T-cell (primary cell): ENCODE measurements around the gene ASXL3. TPM values are rescaled to one million over a fixed set of nuclear protein-coding genes. Genes with fewer than 3 reads are reported as not detected.

Experiments
- ATAC-seq, 4 experiments: fragments of 200-7000 bp in 3 of 4; fragments of 150-1000 bp in 1 of 4; cut with Tn5 transposase; replicated peaks in 1 of 4; 1 replicate in 3 of 4; 2 replicates in 1 of 4; pipeline ENCODE4 v1.10.0; 2021; ENCODE audit warnings: moderate library complexity in 3 of 4, mild to moderate bottlenecking in 2 of 4, moderate number of reproducible peaks in 1 of 4
- CTCF ChIA-PET, 2 donors: fragments of 300-600 bp; sonication (Branson Sonifier 250); formaldehyde crosslinking; loops; one replicate each; lab custom pipeline; 2022; ENCODE audit warnings: antibody characterized with exemption in 2 of 2; lab: Charles Lee
- POLR2A ChIA-PET, 2 donors: fragments of 300-600 bp; sonication (Branson Sonifier 250); formaldehyde crosslinking; loops; one replicate each; lab custom pipeline; 2022; ENCODE audit warnings: antibody characterized with exemption in 2 of 2; lab: Charles Lee
- DNase-seq, 35 experiments: peaks; one replicate each; pipeline versions ENCODE4 v3.0.0 to v3.0.0-alpha.2; 2013 to 2023
- H3K27ac ChIP-seq: one replicate; pipeline ENCODE4 v1.5.1; 2013; ENCODE audit warnings: low read length
- H3K27me3 ChIP-seq, 2 experiments: replicated peaks in 1 of 2; 1 replicate in 1 of 2; 2 replicates in 1 of 2; pipeline versions ENCODE4 v1.6.1 to v1.7.0; 2013; ENCODE audit warnings: low read length in 1 of 2, mixed read lengths in 1 of 2; ENCODE audit not compliant: control insufficient read depth in 2 of 2, insufficient read depth in 2 of 2; ENCODE audit errors: extremely low read depth in 1 of 2
- H3K36me3 ChIP-seq, 2 donors: 1 replicate in 1 of 2; 2 replicates in 1 of 2; pipeline versions ENCODE4 v1.6.1 to v1.7.0; 2013; ENCODE audit warnings: low read length in 1 of 2; ENCODE audit not compliant: control insufficient read depth in 2 of 2, insufficient read depth in 1 of 2; ENCODE audit errors: extremely low read depth in 1 of 2
- H3K4me1 ChIP-seq, 2 experiments: 1 replicate in 1 of 2; 2 replicates in 1 of 2; pipeline versions ENCODE4 v1.6.1 to v1.7.0; 2013; ENCODE audit warnings: low read length in 2 of 2, mixed read lengths in 1 of 2; ENCODE audit not compliant: insufficient read depth in 2 of 2, control insufficient read depth in 1 of 2; ENCODE audit errors: extremely low read depth in 1 of 2
- H3K4me3 ChIP-seq, 2 donors: 1 replicate in 1 of 2; 2 replicates in 1 of 2; pipeline versions ENCODE4 v1.5.1 to v1.7.0; 2013; ENCODE audit warnings: mild to moderate bottlenecking in 2 of 2, low read length in 1 of 2, moderate library complexity in 1 of 2; ENCODE audit not compliant: control insufficient read depth in 1 of 2; ENCODE audit errors: extremely low read depth in 1 of 2
- H3K9me3 ChIP-seq: 2 replicates; pipeline ENCODE4 v1.7.0; 2013
- H3K27ac Mint-ChIP-seq, 2 donors: one replicate each; pipeline ENCODE4 v1.8.0; 2020 to 2021; ENCODE audit warnings: mild to moderate bottlenecking in 2 of 2, mixed read lengths in 2 of 2
- H3K27me3 Mint-ChIP-seq, 2 donors: one replicate each; pipeline ENCODE4 v1.8.0; 2021 to 2022; ENCODE audit warnings: mixed read lengths in 2 of 2
- H3K36me3 Mint-ChIP-seq: one replicate; pipeline ENCODE4 v1.8.0; 2021; ENCODE audit warnings: mixed read lengths
- H3K4me1 Mint-ChIP-seq, 3 donors: one replicate each; pipeline ENCODE4 v1.8.0; 2020 to 2022; ENCODE audit warnings: mixed read lengths in 3 of 3, mild to moderate bottlenecking in 1 of 3
- H3K4me3 Mint-ChIP-seq, 3 donors: one replicate each; pipeline ENCODE4 v1.8.0; 2020 to 2022; ENCODE audit warnings: mild to moderate bottlenecking in 3 of 3, mixed read lengths in 3 of 3, moderate library complexity in 3 of 3
- H3K9me3 Mint-ChIP-seq, 3 donors: one replicate each; pipeline ENCODE4 v1.8.0; 2020 to 2022; ENCODE audit warnings: mixed read lengths in 3 of 3
- WGBS: methylation state at CpG from one replicate; pipeline ENCODE4 v1.1.5; 2013; ENCODE audit warnings: missing lambda C conversion rate; ENCODE audit not compliant: insufficient coverage; 5-methylcytosine and 5-hydroxymethylcytosine counted together
- total RNA-seq, 35 experiments: library from RNA in 6 of 35; stranded (reverse) in 6 of 35; fragments of 120-200 nt in 1 of 35; gene quantifications; one replicate each; pipeline versions ENCODE4 v1.2.1 to v1.2.4 and lab custom pipeline; 2013 to 2026

Gene ASXL3
- total RNA-seq, 5 donors from 2014 or later (not counting 1 experiment from before 2014, with no cell fraction given): not detected

DNA sequence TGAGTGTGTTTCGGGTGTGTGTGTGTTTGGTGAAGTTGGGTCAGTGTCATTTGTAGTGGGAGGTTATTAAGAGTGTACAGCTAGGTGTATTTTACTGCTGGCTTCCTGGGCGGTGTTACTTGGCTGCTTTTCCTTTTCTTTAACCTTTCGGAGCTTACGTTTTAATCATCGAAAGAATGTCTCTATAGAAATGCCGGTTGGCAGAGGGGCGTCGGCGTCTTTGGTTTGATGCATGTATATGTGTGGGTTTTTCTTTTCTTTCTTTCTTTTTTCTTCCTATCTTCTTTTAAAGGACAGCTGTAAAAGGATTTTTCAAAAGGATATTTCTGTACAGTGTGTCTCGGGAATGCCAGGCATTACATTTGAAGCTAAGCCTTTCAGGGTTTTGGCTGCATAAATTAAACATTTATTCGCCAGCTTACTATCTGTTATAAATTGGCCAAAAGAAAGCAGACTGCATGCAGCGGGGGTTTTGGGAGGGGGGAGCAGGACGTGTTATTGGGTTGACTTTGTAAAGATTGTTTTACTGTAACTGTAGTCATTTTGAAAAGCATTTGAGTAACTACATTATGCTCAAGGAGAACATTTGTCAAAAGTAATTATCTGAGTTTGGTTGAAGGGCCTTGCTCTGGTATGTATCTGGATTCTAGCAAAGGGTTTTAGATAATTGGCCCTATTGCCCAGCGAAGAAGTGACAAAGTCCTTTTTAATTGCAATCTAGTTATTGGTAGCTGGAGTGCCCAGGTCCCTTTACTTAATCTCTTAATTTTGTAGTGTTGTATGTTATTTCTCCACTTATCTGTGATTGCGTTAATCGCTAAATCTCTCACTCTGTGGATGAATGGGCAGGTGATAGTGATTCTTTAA lies 1.6 kb downstream of the ASXL3 start:
- ChIA-PET CTCF (no interaction called here), POLR2A (no interaction called here)
- Histone ChIP-seq H3K4me1 (peaks cover 0 to 3% of the 10 kb centered on the region in 2 experiments), H3K4me3 (no peak overlapping the region), H3K9me3 (no peaks in the 10 kb centered on the region), H3K27ac (no peak overlapping the region), H3K36me3 (no peaks in the 10 kb centered on the region), H3K27me3 (peaks cover 2 to 12% of the 10 kb centered on the region in 2 experiments)
- H3K4me1 Mint-ChIP-seq: peaks cover 4 to 6% (median 4%) of the 10 kb centered on the region in 3 donors
- no peak overlapping the region for H3K27ac Mint-ChIP-seq
- H3K27me3 Mint-ChIP-seq: peaks cover 13 to 18% of the 10 kb centered on the region in 2 donors
- peaks cover 3 to 11% (median 9%) of the 10 kb centered on the region in 3 donors for H3K9me3 Mint-ChIP-seq
- DNase-seq (no peak), ATAC-seq (no peak)
- no peak overlapping the region for H3K4me3 Mint-ChIP-seq
- 71% methylated on average over 5 of the region's 16 CpGs for WGBS
- peaks cover 3% of the 10 kb centered on the region for H3K36me3 Mint-ChIP-seq

DNA sequence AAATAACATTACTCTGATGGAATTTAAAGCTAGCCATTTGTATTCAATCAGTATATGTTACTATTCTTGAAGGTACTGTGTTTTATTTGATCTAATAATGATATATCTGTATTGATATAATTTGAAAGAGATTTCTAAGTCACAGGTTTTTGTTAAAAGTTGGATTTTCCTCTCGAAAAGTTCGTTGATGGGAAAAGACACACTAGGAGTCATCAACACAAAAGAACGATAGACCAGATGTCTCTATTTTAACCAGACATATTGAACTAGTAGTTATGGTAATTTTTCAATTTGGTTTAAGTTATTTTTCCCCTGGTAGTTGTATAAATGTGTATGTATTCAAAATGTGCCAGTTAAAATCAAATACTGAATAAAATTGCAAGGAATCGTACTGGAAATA lies 2.5 kb downstream of the ASXL3 start:
- H3K4me1 Mint-ChIP-seq: peaks cover 4 to 6% (median 4%) of the 10 kb centered on the region in 3 donors
- no peak overlapping the region for H3K27ac ChIP-seq
- DNase-seq: no peak
- no peaks in the 10 kb centered on the region for H3K9me3 ChIP-seq
- H3K4me3 Mint-ChIP-seq: no peak overlapping the region
- no peaks in the 10 kb centered on the region for H3K36me3 ChIP-seq
- CTCF ChIA-PET: no interaction called here
- H3K4me1 ChIP-seq: peaks cover 0 to 3% of the 10 kb centered on the region in 2 experiments
- peaks cover 10 to 13% of the 10 kb centered on the region in 2 donors for H3K27me3 Mint-ChIP-seq
- H3K36me3 Mint-ChIP-seq: peaks cover 3% of the 10 kb centered on the region
- no peak overlapping the region for H3K27ac Mint-ChIP-seq
- POLR2A ChIA-PET: no interaction called here
- WGBS: 80% methylated on average over 1 of the region's 4 CpGs
- no peak for ATAC-seq
- peaks cover 2 to 12% of the 10 kb centered on the region in 2 experiments for H3K27me3 ChIP-seq
- H3K4me3 ChIP-seq: no peak overlapping the region
- H3K9me3 Mint-ChIP-seq: peaks cover 2 to 6% (median 3%) of the 10 kb centered on the region in 3 donors

DNA sequence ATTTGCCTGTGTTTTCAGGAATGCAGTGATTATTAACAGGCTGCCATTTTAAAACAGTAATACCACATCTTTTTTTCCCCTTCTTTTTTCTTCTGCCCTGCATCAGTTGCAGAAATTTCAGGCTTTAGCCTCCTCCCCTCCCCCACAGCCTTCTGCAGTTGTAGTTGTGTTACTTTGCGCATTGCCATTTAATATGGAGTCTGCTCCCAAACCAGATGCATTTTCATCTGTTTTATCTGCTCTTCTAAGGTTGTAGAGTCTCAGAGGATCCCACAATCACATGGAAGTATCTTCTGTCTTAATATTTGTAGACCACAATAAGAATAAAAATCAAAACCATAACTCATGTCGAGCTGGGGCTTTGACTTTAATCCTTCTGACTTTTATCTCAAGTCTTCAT lies 3.8 kb downstream of the ASXL3 start:
- H3K4me1 Mint-ChIP-seq: peaks cover 4 to 6% (median 4%) of the 10 kb centered on the region in 3 donors
- ChIA-PET POLR2A (no interaction called here), CTCF (interaction anchor here in 1 of 2 donors (0.6 kb wide), 1 partner anchor 9 kb away, joined by 3 read pairs; no protein-coding TSS in a partner anchor)
- peaks cover 2 to 12% of the 10 kb centered on the region in 2 experiments for H3K27me3 ChIP-seq
- H3K9me3 Mint-ChIP-seq: peaks cover 6 to 8% (median 6%) of the 10 kb centered on the region in 3 donors
- no peak overlapping the region for H3K4me3 Mint-ChIP-seq
- DNase-seq: no peak
- H3K27ac ChIP-seq: no peak overlapping the region
- H3K4me3 ChIP-seq: no peak overlapping the region
- peaks cover 8 to 10% of the 10 kb centered on the region in 2 donors for H3K27me3 Mint-ChIP-seq
- no peak for ATAC-seq
- peaks cover 3% of the 10 kb centered on the region for H3K36me3 Mint-ChIP-seq
- WGBS: no CpG with 5 or more reads among the region's 2 CpGs
- H3K36me3 ChIP-seq: no peaks in the 10 kb centered on the region
- H3K27ac Mint-ChIP-seq: no peak overlapping the region
- no peaks in the 10 kb centered on the region for H3K9me3 ChIP-seq
- H3K4me1 ChIP-seq: peaks cover 0 to 3% of the 10 kb centered on the region in 2 experiments

DNA sequence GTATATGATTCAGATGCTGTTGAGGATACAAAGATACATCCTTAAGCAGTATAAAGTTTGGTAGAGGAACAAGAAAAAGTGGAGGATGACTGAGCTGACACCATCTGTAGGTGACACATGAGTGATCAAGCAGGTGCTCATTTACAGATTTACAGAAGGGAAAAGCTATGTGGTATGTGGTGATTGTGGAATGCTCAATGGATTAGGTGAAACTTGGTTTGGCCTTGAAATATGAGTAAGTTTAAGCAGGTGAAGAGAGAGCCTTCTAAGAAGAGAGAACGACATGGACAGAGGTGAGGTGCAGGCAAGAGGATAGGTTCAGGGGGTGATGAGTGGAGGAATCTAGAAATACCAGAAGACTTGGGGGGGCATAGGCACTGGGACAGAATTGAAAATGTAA lies 5.9 kb downstream of the ASXL3 start:
- no peaks in the 10 kb centered on the region for H3K4me1 Mint-ChIP-seq
- H3K27me3 Mint-ChIP-seq: peaks cover 2 to 3% of the 10 kb centered on the region in 2 donors
- H3K36me3 Mint-ChIP-seq: no peaks in the 10 kb centered on the region
- no peaks in the 10 kb centered on the region for H3K9me3 ChIP-seq
- H3K4me3 Mint-ChIP-seq: no peak overlapping the region
- POLR2A ChIA-PET: no interaction called here
- ATAC-seq (no peak), DNase-seq (no peak)
- H3K9me3 Mint-ChIP-seq: peaks cover 11 to 14% (median 12%) of the 10 kb centered on the region in 3 donors
- H3K27ac ChIP-seq: no peak overlapping the region
- peaks cover 2 to 3% of the 10 kb centered on the region in 2 experiments for H3K27me3 ChIP-seq
- H3K4me3 ChIP-seq: no peak overlapping the region
- H3K4me1 ChIP-seq: no peaks in the 10 kb centered on the region
- no peaks in the 10 kb centered on the region for H3K36me3 ChIP-seq
- WGBS: 88% methylated on average over 1 of the region's 1 CpG
- no peak overlapping the region for H3K27ac Mint-ChIP-seq
- CTCF ChIA-PET: interaction anchor here in 1 of 2 donors (0.5 kb wide), 1 partner anchor 29 kb away, joined by 4 read pairs; no protein-coding TSS in a partner anchor

DNA sequence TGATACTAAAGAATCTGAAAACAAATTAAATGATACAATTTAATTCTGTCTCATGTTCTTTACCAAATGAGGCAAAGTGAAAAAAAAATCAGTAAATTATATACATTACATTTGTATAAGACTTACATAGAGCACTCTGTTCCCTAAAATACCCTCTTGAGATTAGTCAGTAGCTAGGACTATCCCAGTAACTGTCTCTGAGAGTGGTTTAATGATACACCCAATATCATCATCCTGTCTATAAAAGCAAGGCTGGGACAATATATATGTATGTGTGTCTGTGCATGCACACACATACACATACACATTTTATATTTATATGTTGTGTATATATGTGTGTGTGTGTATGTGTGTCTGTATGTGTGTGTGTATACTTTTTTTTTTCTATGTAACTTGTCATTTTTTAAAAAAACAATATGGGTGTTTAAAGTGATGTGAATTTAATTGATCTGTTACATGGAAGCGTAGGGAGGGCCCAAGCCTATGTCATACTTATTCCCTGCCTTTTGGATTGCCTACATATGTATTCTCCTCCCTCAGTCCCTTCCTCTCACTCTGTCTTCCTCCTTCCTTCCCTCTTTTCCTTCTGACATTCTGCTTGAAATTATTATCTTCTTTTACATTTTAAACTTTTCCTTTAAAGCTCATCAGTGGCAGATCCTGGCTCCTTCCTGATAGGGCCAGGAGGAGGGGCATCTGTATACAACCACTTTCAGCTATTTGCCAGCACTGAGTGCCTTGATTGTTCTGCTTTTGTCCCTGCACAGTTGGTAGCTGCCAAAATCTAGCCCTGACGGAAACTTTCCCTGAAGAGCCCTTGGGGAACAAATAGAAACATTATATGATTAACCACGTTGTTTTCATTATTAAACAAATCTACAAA lies 6.8 kb downstream of the ASXL3 start:
- no peak for DNase-seq
- H3K9me3 ChIP-seq: no peaks in the 10 kb centered on the region
- ChIA-PET POLR2A (no interaction called here), CTCF (no interaction called here)
- Mint-ChIP-seq H3K36me3 (no peaks in the 10 kb centered on the region), H3K4me1 (no peaks in the 10 kb centered on the region), H3K4me3 (no peak overlapping the region), H3K9me3 (peaks cover 11 to 16% (median 15%) of the 10 kb centered on the region in 3 donors), H3K27me3 (peaks cover 2 to 3% of the 10 kb centered on the region in 2 donors), H3K27ac (no peak overlapping the region)
- no peak overlapping the region for H3K4me3 ChIP-seq
- 80% methylated on average over 1 of the region's 3 CpGs for WGBS
- H3K27me3 ChIP-seq: peaks cover 0 to 2% of the 10 kb centered on the region in 2 experiments
- no peak for ATAC-seq
- no peaks in the 10 kb centered on the region for H3K4me1 ChIP-seq
- H3K27ac ChIP-seq: no peak overlapping the region
- H3K36me3 ChIP-seq: no peaks in the 10 kb centered on the region

DNA sequence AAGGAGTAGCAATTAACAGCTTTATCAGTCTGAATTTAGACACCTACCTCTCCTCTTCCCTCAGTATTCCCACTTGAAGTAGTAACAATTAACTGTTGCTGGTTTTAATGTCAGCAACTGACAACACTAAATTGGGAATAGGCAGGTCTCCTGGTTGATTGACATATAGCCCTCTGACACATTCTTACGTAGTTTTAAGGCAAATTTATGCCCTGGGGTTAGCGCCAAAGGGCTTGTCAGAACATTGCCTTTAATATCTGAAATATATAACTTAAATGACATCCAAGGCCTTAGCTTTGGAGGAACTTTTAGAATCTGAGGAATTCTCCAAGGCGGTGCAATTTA lies 7.4 kb downstream of the ASXL3 start:
- Histone ChIP-seq H3K4me1 (no peaks in the 10 kb centered on the region), H3K27ac (no peak overlapping the region), H3K9me3 (no peaks in the 10 kb centered on the region), H3K4me3 (no peak overlapping the region), H3K27me3 (peaks cover 0 to 2% of the 10 kb centered on the region in 2 experiments), H3K36me3 (no peaks in the 10 kb centered on the region)
- no peaks in the 10 kb centered on the region for H3K4me1 Mint-ChIP-seq
- no peak for DNase-seq
- peaks cover 11 to 16% (median 15%) of the 10 kb centered on the region in 3 donors for H3K9me3 Mint-ChIP-seq
- no peak overlapping the region for H3K4me3 Mint-ChIP-seq
- peaks cover 2 to 3% of the 10 kb centered on the region in 2 donors for H3K27me3 Mint-ChIP-seq
- no peaks in the 10 kb centered on the region for H3K36me3 Mint-ChIP-seq
- no peak overlapping the region for H3K27ac Mint-ChIP-seq
- no peak for ATAC-seq
- WGBS: no CpG with 5 or more reads among the region's 3 CpGs
- CTCF ChIA-PET: no interaction called here
- POLR2A ChIA-PET: no interaction called here
